GM12873 (cell line): ENCODE measurements around the gene HS6ST3.

ENCODE experiments used
- CTCF ChIP-seq: IDR thresholded peaks from 2 replicates; pipeline ENCODE4 v1.5.1; 2012; ENCODE audit warnings: low read depth, mild to moderate bottlenecking, moderate library complexity, low read length, control low read depth; ENCODE audit not compliant: insufficient read depth; ENCODE audit errors: missing control alignments

The HS6ST3 gene

GRCh38 chr13:96109125-96109524 is 19.2 kb downstream of the HS6ST3 start:
- no peak for TF ChIP-seq CTCF

GRCh38 chr13:96112936-96113335 is 23.0 kb downstream of the HS6ST3 start:
- TF ChIP-seq CTCF = no peak

GRCh38 chr13:96119921-96120320 is 30.0 kb downstream of the HS6ST3 start:
- TF ChIP-seq CTCF = no peak

GRCh38 chr13:96130818-96131340 is 41.0 kb downstream of the HS6ST3 start:
- no peak for TF ChIP-seq CTCF

GRCh38 chr13:96141032-96141431 is 51.1 kb downstream of the HS6ST3 start:
- TF ChIP-seq CTCF = no peak

GRCh38 chr13:96159725-96160124 is 69.8 kb downstream of the HS6ST3 start:
- no peak for TF ChIP-seq CTCF

- TF ChIP-seq CTCF = no peak
These were observed 71.2 kb downstream of the HS6ST3 start for GRCh38 chr13:96161141-96161540.
